Measurements from ENCODE around the gene PNPO.

DNA sequence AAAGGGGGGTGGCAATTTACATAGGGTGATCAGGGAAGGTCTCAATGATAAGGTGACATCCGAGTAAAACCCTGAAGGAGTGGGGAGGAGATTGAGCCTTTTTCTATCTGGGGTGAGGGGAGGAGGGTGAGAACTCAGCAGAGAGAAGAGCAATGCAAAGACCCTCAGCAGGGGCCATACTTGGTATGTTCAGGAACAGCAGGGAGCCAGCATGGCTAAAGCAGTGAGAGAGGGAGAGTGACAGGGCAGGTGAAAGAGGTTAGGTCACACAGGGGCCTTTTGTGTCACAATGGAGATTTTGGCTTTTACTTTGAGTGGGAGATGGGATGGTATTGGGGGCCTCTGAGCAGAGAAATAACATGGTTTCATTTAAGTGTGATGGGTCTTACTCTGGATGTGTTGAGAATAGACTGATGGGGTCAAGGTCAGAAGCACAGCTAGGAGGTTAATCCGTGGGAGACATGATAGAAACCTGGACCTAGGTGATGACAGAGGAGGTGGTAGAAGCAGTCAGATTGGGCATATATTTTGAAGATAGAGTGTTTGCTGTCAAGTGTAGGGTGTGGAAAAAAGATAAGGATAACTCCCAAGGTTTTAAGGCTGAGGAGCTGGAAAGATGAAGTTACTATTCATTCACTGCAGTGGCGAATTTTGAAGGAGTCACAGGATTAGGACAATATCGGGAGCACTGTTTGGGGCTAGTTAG, 39.2 kb upstream of the PNPO start:
- TF ChIP-seq, protein P1, sequence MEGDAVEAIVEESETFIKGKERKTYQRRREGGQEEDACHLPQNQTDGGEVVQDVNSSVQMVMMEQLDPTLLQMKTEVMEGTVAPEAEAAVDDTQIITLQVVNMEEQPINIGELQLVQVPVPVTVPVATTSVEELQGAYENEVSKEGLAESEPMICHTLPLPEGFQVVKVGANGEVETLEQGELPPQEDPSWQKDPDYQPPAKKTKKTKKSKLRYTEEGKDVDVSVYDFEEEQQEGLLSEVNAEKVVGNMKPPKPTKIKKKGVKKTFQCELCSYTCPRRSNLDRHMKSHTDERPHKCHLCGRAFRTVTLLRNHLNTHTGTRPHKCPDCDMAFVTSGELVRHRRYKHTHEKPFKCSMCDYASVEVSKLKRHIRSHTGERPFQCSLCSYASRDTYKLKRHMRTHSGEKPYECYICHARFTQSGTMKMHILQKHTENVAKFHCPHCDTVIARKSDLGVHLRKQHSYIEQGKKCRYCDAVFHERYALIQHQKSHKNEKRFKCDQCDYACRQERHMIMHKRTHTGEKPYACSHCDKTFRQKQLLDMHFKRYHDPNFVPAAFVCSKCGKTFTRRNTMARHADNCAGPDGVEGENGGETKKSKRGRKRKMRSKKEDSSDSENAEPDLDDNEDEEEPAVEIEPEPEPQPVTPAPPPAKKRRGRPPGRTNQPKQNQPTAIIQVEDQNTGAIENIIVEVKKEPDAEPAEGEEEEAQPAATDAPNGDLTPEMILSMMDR (conservative IDR thresholded peaks at IDR 0.05; ENCODE audit: low read depth, low read length), result no peak
- TF ChIP-seq RAD21 (IDR thresholded peaks at IDR 0.05; ENCODE audit: low read length), result no peak
- no peak for TF ChIP-seq MXI1 (IDR thresholded peaks at IDR 0.05; ENCODE audit: borderline replicate concordance, low read depth, low read length)
- TF ChIP-seq BHLHE40 (IDR thresholded peaks at IDR 0.05; ENCODE audit: low read depth, low read length), result no peak
- TF ChIP-seq, protein P2, sequence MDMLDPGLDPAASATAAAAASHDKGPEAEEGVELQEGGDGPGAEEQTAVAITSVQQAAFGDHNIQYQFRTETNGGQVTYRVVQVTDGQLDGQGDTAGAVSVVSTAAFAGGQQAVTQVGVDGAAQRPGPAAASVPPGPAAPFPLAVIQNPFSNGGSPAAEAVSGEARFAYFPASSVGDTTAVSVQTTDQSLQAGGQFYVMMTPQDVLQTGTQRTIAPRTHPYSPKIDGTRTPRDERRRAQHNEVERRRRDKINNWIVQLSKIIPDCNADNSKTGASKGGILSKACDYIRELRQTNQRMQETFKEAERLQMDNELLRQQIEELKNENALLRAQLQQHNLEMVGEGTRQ (IDR thresholded peaks at IDR 0.05; ENCODE audit: low read depth, low read length), result no peak
- TF ChIP-seq MAZ (IDR thresholded peaks at IDR 0.05; ENCODE audit: borderline replicate concordance, low read depth, low read length), result no peak
- TF ChIP-seq POLR2A (IDR thresholded peaks at IDR 0.05; ENCODE audit: low read depth, low read length), result no peak
- TF ChIP-seq SMC3 (IDR thresholded peaks at IDR 0.05; ENCODE audit: low read depth, low read length), result no peak
- no peak for TF ChIP-seq FOS (IDR thresholded peaks at IDR 0.05; ENCODE audit: low read depth, low read length)
- TF ChIP-seq NFE2L2 (IDR thresholded peaks at IDR 0.05; ENCODE audit: low read depth, low read length), result no peak
